ENCODE results near the gene KCNN4. TPM values are rescaled to one million over a fixed set of nuclear protein-coding genes. Genes with fewer than 3 reads are reported as not detected.

The KCNN4 gene
- total RNA-seq, 1 experiment from 2014 or later, result 0.26 TPM

DNA sequence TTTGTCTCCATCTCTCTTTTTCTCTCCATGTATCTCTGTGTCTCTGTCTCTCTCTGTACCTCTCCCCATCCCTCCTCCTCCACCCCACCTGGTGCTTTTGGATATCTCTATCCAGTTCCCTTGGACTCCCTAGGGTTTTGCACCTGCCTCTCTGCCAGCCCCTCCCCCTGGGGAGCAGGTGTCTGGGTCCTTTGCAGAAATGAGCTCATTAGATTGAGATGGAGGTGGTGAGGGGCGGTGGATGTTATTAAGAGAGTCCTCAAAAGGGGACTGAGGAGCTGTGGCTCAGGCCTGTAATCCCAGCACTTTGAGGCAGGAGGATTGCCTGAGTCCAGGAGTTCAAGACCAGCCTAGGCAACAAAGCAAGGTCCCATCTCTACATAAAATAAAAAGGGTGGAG, 2.1 kb downstream of the KCNN4 start:
- Histone ChIP-seq H4K20me1 (ENCODE audit: control insufficient read depth, insufficient read depth, insufficient read length) (no peaks in the 10 kb centered on the region), H2AK5ac (ENCODE audit: insufficient read length, low read length) (no peak overlapping the region), H3K4ac (ENCODE audit: low read depth, low read length) (no peak overlapping the region), H3K4me2 (ENCODE audit: insufficient read depth, insufficient read length, low read length) (no peak overlapping the region), H3K79me2 (ENCODE audit: insufficient read depth, low read length) (no peaks in the 10 kb centered on the region), H3K27ac (ENCODE audit: insufficient read length, low read depth, low read length) (no peak overlapping the region), H3K56ac (ENCODE audit: insufficient read length, low read depth, low read length) (no peak overlapping the region), H4K5ac (ENCODE audit: insufficient read length, low read depth, low read length) (no peak overlapping the region), H3K4me1 (ENCODE audit: insufficient read depth, low read length) (peaks cover 4% of the 10 kb centered on the region; the same call in 1 of the 2 replicates), H3K27me3 (ENCODE audit: insufficient read depth, low read length) (peaks cover under 1% of the 10 kb centered on the region; the same call in 1 of the 2 replicates), H3K23me2 (ENCODE audit: insufficient read length, low read depth, low read length, poor library complexity, severe bottlenecking) (peaks cover 6% of the 10 kb centered on the region), H2BK15ac (ENCODE audit: low read depth, low read length) (no peak overlapping the region), H3K79me1 (ENCODE audit: insufficient read depth, low read depth, low read length, poor library complexity, severe bottlenecking) (no peaks in the 10 kb centered on the region), H2BK20ac (ENCODE audit: low read depth, low read length, poor library complexity, severe bottlenecking) (no peak overlapping the region), H3T11ph (ENCODE audit: low read length) (no peak overlapping the region), H2BK120ac (ENCODE audit: low read depth, low read length, poor library complexity, severe bottlenecking) (no peak overlapping the region), H3K23ac (ENCODE audit: insufficient read length, low read depth, low read length) (no peak overlapping the region), H3K9ac (ENCODE audit: extremely low read depth, insufficient read length, low read length) (no peak overlapping the region), H3K14ac (ENCODE audit: insufficient read depth, low read length) (no peak overlapping the region), H4K8ac (replicated peaks; ENCODE audit: insufficient read length, low read depth, low read length) (no peak overlapping the region), H3K9me3 (ENCODE audit: control insufficient read depth, low read depth, low read length) (no peaks in the 10 kb centered on the region), H3K18ac (ENCODE audit: insufficient read length, low read depth, low read length) (no peak overlapping the region), H2BK12ac (ENCODE audit: insufficient read length, low read depth, low read length) (no peak overlapping the region), H2AFZ (ENCODE audit: low read length) (no peak overlapping the region), H4K91ac (ENCODE audit: insufficient read length, low read depth, low read length) (no peak overlapping the region), H2BK5ac (ENCODE audit: insufficient read length, low read length) (no peak overlapping the region)
- H3K4me3 Mint-ChIP-seq, result no peak overlapping the region
- no peaks in the 10 kb centered on the region; a peak in 2 of 5 replicates for H3K9me3 Mint-ChIP-seq
- no peak for DNase-seq
- H3K27me3 Mint-ChIP-seq (ENCODE audit: low read depth), result peaks cover 54% of the 10 kb centered on the region
- H3K27ac Mint-ChIP-seq, result no peak overlapping the region
- WGBS (ENCODE audit: extremely low coverage, insufficient read length, low lambda C conversion rate), result no CpG with 5 or more reads among the region's 1 CpG
- TF ChIP-seq, protein P1, sequence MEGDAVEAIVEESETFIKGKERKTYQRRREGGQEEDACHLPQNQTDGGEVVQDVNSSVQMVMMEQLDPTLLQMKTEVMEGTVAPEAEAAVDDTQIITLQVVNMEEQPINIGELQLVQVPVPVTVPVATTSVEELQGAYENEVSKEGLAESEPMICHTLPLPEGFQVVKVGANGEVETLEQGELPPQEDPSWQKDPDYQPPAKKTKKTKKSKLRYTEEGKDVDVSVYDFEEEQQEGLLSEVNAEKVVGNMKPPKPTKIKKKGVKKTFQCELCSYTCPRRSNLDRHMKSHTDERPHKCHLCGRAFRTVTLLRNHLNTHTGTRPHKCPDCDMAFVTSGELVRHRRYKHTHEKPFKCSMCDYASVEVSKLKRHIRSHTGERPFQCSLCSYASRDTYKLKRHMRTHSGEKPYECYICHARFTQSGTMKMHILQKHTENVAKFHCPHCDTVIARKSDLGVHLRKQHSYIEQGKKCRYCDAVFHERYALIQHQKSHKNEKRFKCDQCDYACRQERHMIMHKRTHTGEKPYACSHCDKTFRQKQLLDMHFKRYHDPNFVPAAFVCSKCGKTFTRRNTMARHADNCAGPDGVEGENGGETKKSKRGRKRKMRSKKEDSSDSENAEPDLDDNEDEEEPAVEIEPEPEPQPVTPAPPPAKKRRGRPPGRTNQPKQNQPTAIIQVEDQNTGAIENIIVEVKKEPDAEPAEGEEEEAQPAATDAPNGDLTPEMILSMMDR (conservative IDR thresholded peaks at IDR 0.05), result no peak
- peaks cover 35 to 45% of the 10 kb centered on the region in 2 experiments for H3K4me1 Mint-ChIP-seq
- H3K36me3 Mint-ChIP-seq (ENCODE audit: insufficient read depth in 1 of 3, low read depth in 3 of 3), result no peaks in the 10 kb centered on the region; a peak in 1 of 7 replicates
